A549 (cell line): Measurements from ENCODE around the gene TMEM223. TPM values are rescaled to one million over a fixed set of nuclear protein-coding genes. Genes with fewer than 3 reads are reported as not detected.

Source experiments
- ATAC-seq, 2 experiments: fragments of 200-7000 bp in 1 of 2; fragments of >200 bp in 1 of 2; cut with Nextera tagmentation in 1 of 2; cut with Tn5 transposase in 1 of 2; 3 replicates each; pipeline versions ENCODE4 v1.8.0 to v1.9.1; 2018 to 2020; ENCODE audit warnings: mild to moderate bottlenecking in 1 of 2, moderate library complexity in 1 of 2
- CTCF ChIA-PET: fragments of 300-600 bp; sonication (Branson Sonifier 250); formaldehyde crosslinking; extraction: SDS; loops from one replicate; lab custom pipeline; 2021; ENCODE audit warnings: antibody characterized with exemption, inconsistent platforms; lab: Yijun Ruan, JAX
- POLR2A ChIA-PET: fragments of 350-600 bp; formaldehyde crosslinking; extraction: SDS; loops from one replicate; lab custom pipeline; 2021; ENCODE audit warnings: antibody characterized with exemption, inconsistent platforms; lab: Yijun Ruan, JAX
- DNase-seq, 2 experiments: peaks; one replicate each; pipeline versions ENCODE4 v3.0.0 to v3.0.0-alpha.2; 2011 to 2016; ENCODE audit warnings: low read depth in 1 of 2, low spot score in 1 of 2
- FAIRE-seq: peaks from 2 replicates; lab custom pipeline; 2011; peaks lifted over from hg19 to GRCh38; lab: Jason Lieb, UNC
- H3K27ac ChIP-seq, 2 experiments: fragments of >200 bp; sonication (Bioruptor Twin); formaldehyde crosslinking; 3 replicates each; pipeline ENCODE4 v1.5.1; 2016 to 2017
- H3K4me1 ChIP-seq: fragments of >200 bp; sonication (Bioruptor Twin); formaldehyde crosslinking; 3 replicates; pipeline ENCODE4 v1.6.1; 2016
- H3K4me2 ChIP-seq: fragments of >200 bp; sonication (Bioruptor Twin); formaldehyde crosslinking; 3 replicates; pipeline ENCODE4 v1.6.1; 2016
- H3K4me3 ChIP-seq: fragments of >200 bp; sonication (Bioruptor Twin); formaldehyde crosslinking; 3 replicates; pipeline ENCODE4 v1.5.1; 2016
- H3K9me3 ChIP-seq: fragments of >200 bp; sonication (Bioruptor Twin); formaldehyde crosslinking; 3 replicates; pipeline ENCODE4 v1.6.1; 2016
- ESRRA ChIP-seq: fragments of 150-350 bp; IDR thresholded peaks from 2 replicates; pipeline ENCODE4 v1.6.1; 2014; ENCODE audit warnings: mild to moderate bottlenecking, low read length, borderline replicate concordance
- FOSL2 ChIP-seq, 2 experiments: fragments of 450-650 bp in 1 of 2; fragments of >200 bp in 1 of 2; sonication (Bioruptor Twin) in 1 of 2; formaldehyde crosslinking; IDR thresholded peaks; 2 replicates each; pipeline versions ENCODE4 v1.5.0 to v1.6.1; 2016 to 2020; ENCODE audit warnings: mild to moderate bottlenecking in 1 of 2, moderate library complexity in 1 of 2
- FOXS1 ChIP-seq: fragments of 250-450 bp; sonication (Bioruptor Pico); IDR thresholded peaks from 2 replicates; pipeline ENCODE4 v1.5.0; 2020; ENCODE audit warnings: mild to moderate bottlenecking, moderate library complexity
- GATA3 ChIP-seq: IDR thresholded peaks from 2 replicates; pipeline ENCODE4 v1.6.1; 2012; ENCODE audit warnings: borderline replicate concordance
- HMGXB4 ChIP-seq: fragments of 250-450 bp; sonication (Bioruptor Pico); IDR thresholded peaks from 2 replicates; pipeline ENCODE4 v1.5.0; 2021; ENCODE audit warnings: mild to moderate bottlenecking, moderate library complexity, borderline replicate concordance
- HOXA7 ChIP-seq: fragments of 250-450 bp; sonication (Bioruptor Pico); IDR thresholded peaks from 2 replicates; pipeline ENCODE4 v1.5.0; 2020; ENCODE audit warnings: mild to moderate bottlenecking, moderate library complexity
- HOXB5 ChIP-seq: fragments of 250-450 bp; sonication (Bioruptor Pico); IDR thresholded peaks from 2 replicates; pipeline ENCODE4 v1.5.0; 2020; ENCODE audit warnings: mild to moderate bottlenecking, moderate library complexity
- JUN ChIP-seq, 2 experiments: fragments of >200 bp; sonication (Bioruptor Twin); formaldehyde crosslinking; IDR thresholded peaks; 2 replicates in 1 of 2; 3 replicates in 1 of 2; pipeline ENCODE4 v1.6.1; 2016 to 2017
- MAZ ChIP-seq: fragments of 150-350 bp; IDR thresholded peaks from 2 replicates; pipeline ENCODE4 v1.6.1; 2014; ENCODE audit warnings: antibody characterized with exemption, low read depth, low read length, borderline replicate concordance
- MYC ChIP-seq: IDR thresholded peaks from 2 replicates; pipeline ENCODE4 v1.6.1; 2012; ENCODE audit warnings: mild to moderate bottlenecking, inconsistent platforms, low read length, improper control_type of control experiment, borderline replicate concordance
- NR3C1 ChIP-seq: fragments of >200 bp; sonication (Bioruptor Twin); formaldehyde crosslinking; IDR thresholded peaks from 3 replicates; pipeline ENCODE4 v1.6.1; 2017
- PHF8 ChIP-seq: fragments of 200-600 bp; sonication (generic); IDR thresholded peaks from 2 replicates; pipeline ENCODE4 v1.6.1; 2016; ENCODE audit warnings: low read depth, mild to moderate bottlenecking, antibody characterized with exemption, moderate library complexity, borderline replicate concordance
- POLR2A ChIP-seq: IDR thresholded peaks from 2 replicates; pipeline ENCODE4 v1.6.1; 2012; ENCODE audit warnings: mild to moderate bottlenecking, low read length
- RAD21 ChIP-seq, 2 experiments: fragments of >200 bp in 1 of 2; sonication (Bioruptor Twin) in 1 of 2; formaldehyde crosslinking in 1 of 2; IDR thresholded peaks in 1 of 2; conservative IDR thresholded peaks in 1 of 2; 2 replicates in 1 of 2; 3 replicates in 1 of 2; pipeline ENCODE4 v1.6.1; 2012 to 2018; ENCODE audit warnings: inconsistent platforms in 1 of 2
- RCOR1 ChIP-seq: fragments of 150-350 bp; IDR thresholded peaks from 2 replicates; pipeline ENCODE4 v1.6.1; 2014; ENCODE audit warnings: antibody characterized with exemption, low read length, low read depth
- SMC3 ChIP-seq: fragments of >200 bp; sonication (Bioruptor Twin); formaldehyde crosslinking; IDR thresholded peaks from 3 replicates; pipeline ENCODE4 v1.6.1; 2018; ENCODE audit warnings: inconsistent platforms
- TP53 ChIP-seq: fragments of 250-450 bp; sonication (Bioruptor Pico); IDR thresholded peaks from 2 replicates; pipeline ENCODE4 v1.5.0; 2021; ENCODE audit warnings: mild to moderate bottlenecking, moderate library complexity
- ZFP36 ChIP-seq: fragments of 450-650 bp; IDR thresholded peaks from 2 replicates; pipeline ENCODE4 v1.6.1; 2014; ENCODE audit warnings: borderline replicate concordance; ENCODE audit not compliant: partially characterized antibody
- ZNF302 ChIP-seq: fragments of 250-450 bp; sonication (Bioruptor Pico); IDR thresholded peaks from 2 replicates; pipeline ENCODE4 v1.9.0; 2021; ENCODE audit warnings: inconsistent platforms, mild to moderate bottlenecking, moderate library complexity
- WGBS: methylation state at CpG from one replicate; pipeline ENCODE4 v1.1.6; 2017; ENCODE audit errors: missing lambda C conversion rate; 5-methylcytosine and 5-hydroxymethylcytosine counted together
- polyA plus RNA-seq, 4 experiments: library from polyadenylated mRNA; depleted of rRNA in 3 of 4; stranded (reverse); fragments of >200 nt; fragmentation: RNase III in 1 of 4; extraction: RNeasy Plus Mini Kit Qiagen cat#74134 plus additional on column Dnase treatment in 1 of 4; gene quantifications; 2 replicates in 3 of 4; 3 replicates in 1 of 4; pipeline ENCODE4 v1.2.3, GENCODE V29; 2011 to 2017
- TF ChIP-seq, protein P1 (sequence below): fragments of >200 bp; sonication (Bioruptor Twin); formaldehyde crosslinking; IDR thresholded peaks from 3 replicates; pipeline ENCODE4 v1.6.1; 2016
- TF ChIP-seq, protein P2 (sequence below): IDR thresholded peaks from 2 replicates; pipeline ENCODE4 v1.6.1; 2012
- TF ChIP-seq, protein P3 (sequence below): fragments of >200 bp; sonication (Bioruptor Twin); formaldehyde crosslinking; IDR thresholded peaks from 3 replicates; pipeline ENCODE4 v1.5.1; 2016
- TF ChIP-seq, protein P4 (sequence below): IDR thresholded peaks from 2 replicates; pipeline ENCODE4 v1.6.1; 2012

The TMEM223 gene
- polyA plus RNA-seq, 2 of the 4 experiments (the other 2 are of a cell fraction), result 23.5 to 26.5 TPM

DNA sequence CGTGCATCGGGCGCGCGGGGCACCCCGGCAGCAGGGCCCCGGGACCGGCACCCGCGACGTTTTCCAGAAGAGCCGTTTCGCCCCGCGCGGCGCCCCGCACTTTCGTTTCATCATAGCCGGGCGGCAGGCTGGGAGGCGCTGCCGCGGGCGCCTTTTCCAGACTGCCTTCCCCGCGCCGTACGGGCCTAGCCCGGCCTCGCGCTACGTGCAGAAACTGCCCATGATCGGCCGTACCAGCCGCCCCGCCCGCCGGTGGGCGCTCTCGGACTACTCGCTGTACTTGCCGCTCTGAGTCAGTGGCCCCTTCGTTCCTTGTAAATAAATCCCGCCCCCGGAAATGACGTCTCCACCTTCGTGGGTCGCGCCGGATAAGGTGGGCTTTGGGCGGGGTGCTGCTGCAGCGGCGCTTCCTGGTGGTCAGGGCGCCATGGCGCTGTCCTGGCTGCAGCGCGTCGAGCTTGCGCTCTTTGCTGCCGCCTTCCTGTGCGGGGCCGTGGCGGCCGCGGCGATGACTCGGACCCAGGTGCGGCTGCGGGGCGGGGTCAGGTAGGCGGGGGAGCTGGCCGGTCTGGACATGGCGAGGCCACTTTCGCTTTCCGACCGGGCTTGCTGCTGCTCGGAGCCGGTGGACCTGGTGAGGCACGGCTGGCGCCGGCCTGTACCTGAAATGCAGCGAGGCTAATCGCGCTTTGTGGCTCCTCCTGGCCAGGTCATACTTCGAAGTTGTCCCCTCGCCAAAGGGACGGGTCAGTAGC lies 4.6 kb downstream of the TMEM223 start, which contains the start of gene TMEM179B (continued):
- TF ChIP-seq JUN (IDR thresholded peaks at IDR 0.05), result peak; percentile 93 to 99
- TF ChIP-seq RAD21 (conservative IDR thresholded peaks at IDR 0.05 in 1 of 2, IDR thresholded peaks at IDR 0.05 in 1 of 2), result peak; percentile 29 to 38; a peak in 2 of 5 replicates
- peak; percentile 85 for TF ChIP-seq TP53
- TF ChIP-seq, protein P1, sequence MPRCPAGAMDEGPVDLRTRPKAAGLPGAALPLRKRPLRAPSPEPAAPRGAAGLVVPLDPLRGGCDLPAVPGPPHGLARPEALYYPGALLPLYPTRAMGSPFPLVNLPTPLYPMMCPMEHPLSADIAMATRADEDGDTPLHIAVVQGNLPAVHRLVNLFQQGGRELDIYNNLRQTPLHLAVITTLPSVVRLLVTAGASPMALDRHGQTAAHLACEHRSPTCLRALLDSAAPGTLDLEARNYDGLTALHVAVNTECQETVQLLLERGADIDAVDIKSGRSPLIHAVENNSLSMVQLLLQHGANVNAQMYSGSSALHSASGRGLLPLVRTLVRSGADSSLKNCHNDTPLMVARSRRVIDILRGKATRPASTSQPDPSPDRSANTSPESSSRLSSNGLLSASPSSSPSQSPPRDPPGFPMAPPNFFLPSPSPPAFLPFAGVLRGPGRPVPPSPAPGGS, result peak; percentile 85
- TF ChIP-seq, protein P2, sequence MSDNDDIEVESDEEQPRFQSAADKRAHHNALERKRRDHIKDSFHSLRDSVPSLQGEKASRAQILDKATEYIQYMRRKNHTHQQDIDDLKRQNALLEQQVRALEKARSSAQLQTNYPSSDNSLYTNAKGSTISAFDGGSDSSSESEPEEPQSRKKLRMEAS, result peak; percentile 86
- peak; percentile 97 for TF ChIP-seq POLR2A
- no peak for TF ChIP-seq ZFP36
- no peak for TF ChIP-seq SMC3
- peak; percentile 53; the same call in 1 of the 2 replicates for TF ChIP-seq GATA3
- peak; percentile 90 for TF ChIP-seq PHF8
- no peak for TF ChIP-seq FOSL2 (IDR thresholded peaks at IDR 0.05)
- peak; percentile 89 for TF ChIP-seq FOSL2 (CRISPR knock-in tag; IDR thresholded peaks at IDR 0.05)

DNA sequence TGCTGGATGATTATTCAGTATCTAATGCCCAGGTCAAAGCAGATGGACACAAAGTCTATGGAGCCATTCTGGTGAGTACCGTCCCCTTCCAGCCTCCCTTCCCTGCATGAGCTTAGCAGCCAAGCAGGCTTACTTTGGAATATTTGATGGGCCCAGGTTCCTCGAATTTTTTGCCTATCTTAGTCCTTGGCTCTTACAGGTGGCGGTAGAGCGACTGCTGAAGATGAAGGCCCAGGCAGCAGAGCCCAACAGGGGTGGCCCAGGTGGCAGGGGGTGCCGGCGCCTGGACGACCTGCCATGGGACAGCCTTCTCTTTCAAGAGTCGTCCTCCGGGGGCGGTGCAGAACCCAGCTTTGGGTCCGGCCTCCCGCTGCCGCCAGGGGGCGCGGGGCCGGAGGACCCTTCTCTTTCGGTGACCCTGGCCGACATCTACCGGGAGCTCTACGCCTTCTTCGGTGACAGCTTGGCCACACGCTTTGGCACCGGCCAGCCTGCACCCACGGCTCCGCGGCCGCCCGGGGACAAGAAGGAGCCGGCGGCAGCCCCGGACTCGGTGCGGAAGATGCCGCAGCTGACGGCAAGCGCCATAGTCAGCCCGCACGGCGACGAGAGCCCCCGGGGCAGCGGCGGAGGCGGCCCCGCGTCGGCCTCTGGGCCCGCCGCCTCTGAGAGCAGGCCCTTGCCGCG lies 5.3 kb downstream of the TMEM223 start:
- Histone ChIP-seq H3K4me1 (peaks cover 31% of the 10 kb centered on the region), H3K4me3 (peak overlapping the region; percentile 78), H3K9me3 (no peaks in the 10 kb centered on the region), H3K27ac (peak overlapping the region; percentile 89 to 96), H3K4me2 (peak overlapping the region; percentile 77)
- peak; percentile 76 to 80 for ATAC-seq
- peak; percentile 86 to 92 for DNase-seq
- ChIA-PET POLR2A (interaction anchor here (0.6 to 3.6 kb wide), 16 partner anchors 10 to 288 kb away, joined by 3 to 59 read pairs (median 5); partner anchors contain the start of genes C11orf98, CSKMT, HNRNPUL2 and NXF1), CTCF (interaction anchor here (0.5 to 8.3 kb wide), 53 partner anchors 10 to 402 kb away, joined by 3 to 211 read pairs (median 4); partner anchors contain the start of genes HNRNPUL2, LRRN4CL, NXF1 and POLR2G)
- no peak for TF ChIP-seq NR3C1
- TF ChIP-seq HOXB5 (CRISPR knock-in tag), result 0 out of 2 replicates have a peak, but pooled peaks have one; percentile 38
- no peak for TF ChIP-seq RCOR1
- no peak for TF ChIP-seq ZNF302 (CRISPR knock-in tag)
- TF ChIP-seq ESRRA, result no peak
- TF ChIP-seq TP53, result no peak
- no peak; the same call in 1 of the 2 replicates for TF ChIP-seq MYC
- TF ChIP-seq FOXS1, result no peak
- peak; percentile 45 to 47; a peak in 4 of 5 replicates for TF ChIP-seq RAD21 (conservative IDR thresholded peaks at IDR 0.05 in 1 of 2, IDR thresholded peaks at IDR 0.05 in 1 of 2)
- TF ChIP-seq MAZ, result 0 out of 2 replicates have a peak, but pooled peaks have one; percentile 21
- TF ChIP-seq, protein P3, sequence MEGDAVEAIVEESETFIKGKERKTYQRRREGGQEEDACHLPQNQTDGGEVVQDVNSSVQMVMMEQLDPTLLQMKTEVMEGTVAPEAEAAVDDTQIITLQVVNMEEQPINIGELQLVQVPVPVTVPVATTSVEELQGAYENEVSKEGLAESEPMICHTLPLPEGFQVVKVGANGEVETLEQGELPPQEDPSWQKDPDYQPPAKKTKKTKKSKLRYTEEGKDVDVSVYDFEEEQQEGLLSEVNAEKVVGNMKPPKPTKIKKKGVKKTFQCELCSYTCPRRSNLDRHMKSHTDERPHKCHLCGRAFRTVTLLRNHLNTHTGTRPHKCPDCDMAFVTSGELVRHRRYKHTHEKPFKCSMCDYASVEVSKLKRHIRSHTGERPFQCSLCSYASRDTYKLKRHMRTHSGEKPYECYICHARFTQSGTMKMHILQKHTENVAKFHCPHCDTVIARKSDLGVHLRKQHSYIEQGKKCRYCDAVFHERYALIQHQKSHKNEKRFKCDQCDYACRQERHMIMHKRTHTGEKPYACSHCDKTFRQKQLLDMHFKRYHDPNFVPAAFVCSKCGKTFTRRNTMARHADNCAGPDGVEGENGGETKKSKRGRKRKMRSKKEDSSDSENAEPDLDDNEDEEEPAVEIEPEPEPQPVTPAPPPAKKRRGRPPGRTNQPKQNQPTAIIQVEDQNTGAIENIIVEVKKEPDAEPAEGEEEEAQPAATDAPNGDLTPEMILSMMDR, result peak; percentile 93
- TF ChIP-seq, protein P2, result 0 out of 2 replicates have a peak, but pooled peaks have one; percentile 26
- TF ChIP-seq HOXA7 (CRISPR knock-in tag), result no peak
- TF ChIP-seq, protein P4, sequence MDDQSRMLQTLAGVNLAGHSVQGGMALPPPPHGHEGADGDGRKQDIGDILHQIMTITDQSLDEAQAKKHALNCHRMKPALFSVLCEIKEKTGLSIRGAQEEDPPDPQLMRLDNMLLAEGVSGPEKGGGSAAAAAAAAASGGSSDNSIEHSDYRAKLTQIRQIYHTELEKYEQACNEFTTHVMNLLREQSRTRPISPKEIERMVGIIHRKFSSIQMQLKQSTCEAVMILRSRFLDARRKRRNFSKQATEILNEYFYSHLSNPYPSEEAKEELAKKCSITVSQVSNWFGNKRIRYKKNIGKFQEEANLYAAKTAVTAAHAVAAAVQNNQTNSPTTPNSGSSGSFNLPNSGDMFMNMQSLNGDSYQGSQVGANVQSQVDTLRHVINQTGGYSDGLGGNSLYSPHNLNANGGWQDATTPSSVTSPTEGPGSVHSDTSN, result peak; percentile 59; the same call in 1 of the 2 replicates
- peak; percentile 55; the same call in 1 of the 2 replicates for TF ChIP-seq HMGXB4 (CRISPR knock-in tag)
- peak; percentile 73 for TF ChIP-seq SMC3
- TF ChIP-seq POLR2A, result 0 out of 2 replicates have a peak, but pooled peaks have one; percentile 15
- FAIRE-seq, result no peak
- WGBS, result 8% methylated on average over 9 of the region's 51 CpGs
